CD4-positive, alpha-beta T cell treated with Interleukin-1 beta for 1 hour (primary cell): ENCODE measurements around the gene MKLN1.
A peak's percentile ranks its signal among the peaks of the same experiment; 100 is the strongest.
"Not testable (repeated sequence)": the region's sequence is repeated elsewhere in the genome, so short reads cannot be mapped to it uniquely, and the experiment has no call there.

Source experiments
- DNase-seq, 2 donors: peaks; one replicate each; pipeline ENCODE4 v3.0.0-alpha.2; 2020 to 2022

Gene MKLN1

GRCh38 chr7:131320603-131321002, 7.1 kb upstream of the MKLN1 start:
- no peak for DNase-seq

GRCh38 chr7:131321656-131322055, 6.0 kb upstream of the MKLN1 start:
- DNase-seq = no peak

GRCh38 chr7:131322061-131322460, 5.6 kb upstream of the MKLN1 start:
- DNase-seq = no peak

GRCh38 chr7:131322861-131323260, 4.8 kb upstream of the MKLN1 start:
- DNase-seq = no peak

GRCh38 chr7:131325179-131325840, 2.4 kb upstream of the MKLN1 start:
- no peak for DNase-seq

DNA sequence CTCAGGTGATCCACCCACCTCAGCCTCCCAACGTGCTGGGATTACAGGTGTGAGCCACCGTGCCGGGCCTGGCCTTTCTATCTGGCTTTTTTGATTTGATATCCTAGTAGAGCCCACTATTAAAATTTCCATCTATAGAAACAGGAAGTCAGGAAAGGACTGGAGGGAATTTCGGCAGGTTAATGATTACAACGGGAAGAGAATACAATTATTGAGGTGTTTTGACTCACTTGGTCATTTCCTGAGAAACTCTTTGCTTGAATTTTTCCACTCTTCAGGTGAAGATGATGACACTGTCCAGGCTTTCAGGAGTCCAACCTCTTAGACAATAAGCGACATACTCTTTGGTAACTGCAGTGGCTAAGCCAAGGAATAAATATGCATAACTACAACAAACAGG, 1.1 kb upstream of the MKLN1 start:
- no peak for DNase-seq

GRCh38 chr7:131327049-131327625, 539 bp upstream of the MKLN1 start:
- peak in 1 of 2 donors; percentile 33 for DNase-seq

DNA sequence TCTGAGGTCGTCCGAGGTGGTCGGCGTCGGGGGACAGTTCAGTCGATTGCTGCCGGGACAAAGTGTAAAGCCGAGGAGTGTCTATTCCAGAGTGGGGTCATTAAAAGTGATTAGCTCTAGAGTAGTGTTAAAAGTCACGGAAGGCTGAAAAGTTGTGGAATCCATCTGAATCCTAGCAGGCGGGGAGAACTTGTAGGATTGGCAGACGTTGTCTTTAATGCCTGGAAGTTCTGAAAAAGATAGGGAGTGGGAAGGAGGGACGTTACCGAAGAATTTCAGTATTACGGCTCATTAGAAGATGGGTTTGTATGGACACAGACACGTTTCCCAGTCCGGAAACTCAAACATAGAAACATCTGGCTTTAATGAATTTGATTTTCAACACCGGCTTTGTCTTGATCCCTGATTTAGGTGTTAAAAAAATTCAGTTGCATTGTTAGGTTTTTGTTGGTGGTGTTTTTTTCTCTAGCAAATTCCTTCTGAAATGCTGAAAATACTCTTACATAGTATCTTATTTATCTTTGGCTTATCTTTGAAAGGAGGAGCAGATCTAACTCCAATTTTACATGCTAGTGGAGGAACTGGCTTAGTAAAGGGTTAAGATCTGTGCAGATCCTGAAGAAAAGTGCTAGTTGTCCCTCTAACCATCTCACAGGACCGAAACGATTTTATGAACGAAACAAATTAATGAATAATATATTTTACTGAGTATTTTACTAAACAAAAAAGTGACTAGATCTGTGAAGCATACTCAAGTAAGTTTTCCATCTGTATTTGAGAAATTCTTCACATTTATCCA, 900 bp downstream of the MKLN1 start:
- no peak for DNase-seq

GRCh38 chr7:131329176-131329570, 1.5 kb downstream of the MKLN1 start:
- DNase-seq = no peak

DNA sequence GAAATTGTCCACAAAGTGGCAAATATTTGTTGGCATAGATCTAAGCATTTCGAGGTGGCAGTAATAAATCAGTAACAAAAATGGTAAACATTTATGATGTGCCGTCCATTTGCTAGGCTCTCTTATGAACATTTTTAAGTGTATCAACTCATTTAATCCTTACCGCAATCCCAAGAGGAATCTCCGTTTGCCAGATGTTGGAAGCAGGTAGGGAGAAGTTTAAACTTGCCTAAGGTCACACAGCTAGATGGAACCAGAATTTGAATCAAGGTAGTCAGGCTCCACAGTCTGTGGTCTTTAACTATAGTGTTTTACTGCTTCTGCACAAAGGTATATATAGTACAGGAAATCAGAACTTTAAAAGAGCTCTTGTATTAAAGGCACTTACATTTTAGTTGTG, 2.6 kb downstream of the MKLN1 start:
- DNase-seq = no peak

DNA sequence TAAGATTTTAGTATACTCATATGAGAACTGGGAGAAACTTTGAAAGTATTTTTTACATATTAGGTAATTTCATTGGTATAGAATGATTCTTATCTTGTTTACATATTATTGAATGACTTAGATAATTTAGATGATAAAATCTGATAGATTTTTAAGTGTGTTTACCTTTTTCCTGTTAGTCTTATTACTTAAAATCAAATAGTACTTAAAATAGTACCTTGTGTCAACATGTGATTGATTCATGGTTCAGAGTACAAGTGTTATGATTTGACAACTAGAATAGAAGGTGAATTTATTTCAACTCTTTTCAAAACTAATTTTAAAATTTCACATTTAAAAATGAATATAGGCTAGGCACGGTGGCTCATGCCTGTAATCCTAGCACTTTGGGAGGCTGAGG, 4.1 kb downstream of the MKLN1 start:
- DNase-seq = no peak

DNA sequence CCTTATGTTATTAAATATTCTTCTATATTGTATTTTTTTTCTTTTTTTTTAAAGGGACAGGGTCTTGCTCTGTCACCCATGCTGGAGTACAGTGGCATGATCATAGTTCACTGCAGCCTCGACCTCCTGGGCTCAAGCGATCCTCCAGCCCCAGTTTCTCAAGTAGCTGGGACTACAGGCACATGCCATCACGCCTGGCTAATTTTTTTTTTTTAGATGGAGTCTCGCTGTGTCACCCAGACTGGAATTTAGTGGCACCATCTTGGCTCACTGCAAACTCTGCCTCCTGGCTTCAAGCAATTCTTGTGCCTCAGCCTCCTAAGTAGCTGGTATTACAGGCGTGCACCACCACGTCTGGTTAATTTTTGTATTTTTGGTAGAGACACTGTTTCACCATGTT, 5.1 kb downstream of the MKLN1 start:
- not testable (repeated sequence) for DNase-seq

GRCh38 chr7:131335639-131336381, 8.1 kb downstream of the MKLN1 start:
- DNase-seq = no peak

GRCh38 chr7:131336956-131337355, 9.3 kb downstream of the MKLN1 start:
- DNase-seq = peak in 1 of 2 donors; percentile 11

DNA sequence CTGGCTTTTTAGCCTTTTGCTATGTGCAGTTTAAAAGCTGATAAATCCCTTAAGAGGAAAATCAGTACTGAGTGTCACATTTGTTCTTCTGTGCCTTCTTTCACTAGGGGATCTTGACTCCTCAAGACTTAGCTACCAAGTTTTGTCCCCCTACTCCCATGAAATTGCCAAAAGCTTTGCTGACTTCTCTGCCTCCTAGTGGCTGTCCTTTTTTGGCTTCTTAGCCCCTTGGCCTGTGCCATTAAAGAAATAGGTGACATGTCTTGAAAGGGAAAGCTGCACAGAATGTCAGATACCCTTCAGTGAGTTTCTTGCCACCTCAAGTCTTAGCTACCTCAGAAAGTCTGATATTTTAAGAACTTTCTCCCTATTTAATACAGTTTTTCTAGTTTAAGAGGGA, 10.5 kb downstream of the MKLN1 start:
- no peak for DNase-seq

DNA sequence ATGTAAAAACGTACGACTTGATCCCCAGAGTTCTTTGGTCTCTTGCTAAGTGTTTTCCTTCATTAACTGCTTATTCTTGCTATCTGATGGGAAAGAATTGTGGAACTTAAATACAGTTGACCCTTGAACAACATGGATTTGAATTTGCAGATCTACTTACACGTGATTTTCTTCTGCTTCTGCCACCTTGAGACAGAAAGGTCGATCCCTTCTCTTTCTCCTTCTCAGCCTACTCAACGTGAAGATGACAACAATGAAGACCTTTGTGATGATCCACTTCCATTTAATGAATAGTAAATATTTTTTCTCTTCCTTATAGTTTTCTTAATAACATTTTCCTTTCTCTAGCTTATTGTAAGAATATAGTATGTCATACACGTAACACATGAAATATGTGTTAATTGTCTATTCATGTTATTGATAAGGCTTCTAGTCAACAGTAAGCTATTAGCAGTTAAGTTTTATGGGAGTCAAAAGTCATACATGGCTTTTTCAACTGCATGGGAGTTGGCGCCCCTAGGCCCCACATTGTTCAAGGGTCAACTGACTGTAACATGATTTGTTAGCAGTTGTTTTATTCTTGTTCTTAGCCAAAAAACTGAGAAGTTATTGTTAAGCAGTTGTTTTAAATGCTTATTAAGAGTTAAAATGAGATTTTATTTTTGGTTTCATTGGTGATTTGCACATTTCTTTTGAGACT, 11.2 kb downstream of the MKLN1 start:
- DNase-seq = no peak

DNA sequence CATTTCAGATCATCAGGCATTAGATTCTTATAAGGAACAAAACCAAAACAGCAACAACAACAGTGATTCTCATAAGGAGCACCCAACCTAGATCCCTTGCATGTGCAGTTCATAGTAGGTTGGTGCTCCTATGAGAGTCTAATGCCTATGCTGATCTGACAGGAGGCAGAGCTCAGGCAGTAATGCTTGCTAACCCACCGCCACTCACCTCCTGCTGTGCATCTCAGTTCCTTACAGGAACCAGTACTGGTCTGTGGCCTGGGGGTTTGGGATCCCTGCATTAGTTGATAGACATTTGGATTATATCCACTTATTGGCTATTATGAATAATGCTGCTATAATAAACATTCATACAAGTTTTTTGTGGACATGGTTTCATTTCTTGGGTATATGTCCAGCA, 14.0 kb downstream of the MKLN1 start:
- DNase-seq = no peak

DNA sequence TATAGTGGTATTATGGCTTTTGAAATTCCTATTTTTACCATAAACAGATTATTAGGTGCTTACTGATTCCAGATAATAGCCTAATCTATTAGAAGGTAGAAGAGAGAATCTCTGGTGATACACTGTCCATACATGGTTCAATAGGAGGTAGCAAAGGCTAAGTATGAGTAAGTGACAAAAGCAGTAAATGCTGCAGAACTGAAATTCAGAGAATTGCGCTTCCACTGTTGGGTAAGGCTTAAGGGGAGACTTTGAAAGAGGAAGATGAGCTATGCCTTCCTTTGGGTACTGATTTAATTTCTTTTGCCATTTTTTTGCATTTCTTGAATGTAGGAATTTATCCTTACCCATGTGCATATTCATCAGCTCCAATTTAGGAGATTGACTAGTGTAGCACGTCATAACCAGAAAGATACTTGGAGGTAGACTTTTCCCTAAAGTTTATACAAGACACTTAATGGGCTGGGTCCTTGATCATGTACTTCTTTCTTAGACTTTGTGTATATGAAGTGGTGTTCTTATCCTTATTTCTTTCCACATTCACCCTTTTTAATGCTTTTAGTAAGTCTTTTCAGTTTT, 15.3 kb downstream of the MKLN1 start:
- DNase-seq = no peak

DNA sequence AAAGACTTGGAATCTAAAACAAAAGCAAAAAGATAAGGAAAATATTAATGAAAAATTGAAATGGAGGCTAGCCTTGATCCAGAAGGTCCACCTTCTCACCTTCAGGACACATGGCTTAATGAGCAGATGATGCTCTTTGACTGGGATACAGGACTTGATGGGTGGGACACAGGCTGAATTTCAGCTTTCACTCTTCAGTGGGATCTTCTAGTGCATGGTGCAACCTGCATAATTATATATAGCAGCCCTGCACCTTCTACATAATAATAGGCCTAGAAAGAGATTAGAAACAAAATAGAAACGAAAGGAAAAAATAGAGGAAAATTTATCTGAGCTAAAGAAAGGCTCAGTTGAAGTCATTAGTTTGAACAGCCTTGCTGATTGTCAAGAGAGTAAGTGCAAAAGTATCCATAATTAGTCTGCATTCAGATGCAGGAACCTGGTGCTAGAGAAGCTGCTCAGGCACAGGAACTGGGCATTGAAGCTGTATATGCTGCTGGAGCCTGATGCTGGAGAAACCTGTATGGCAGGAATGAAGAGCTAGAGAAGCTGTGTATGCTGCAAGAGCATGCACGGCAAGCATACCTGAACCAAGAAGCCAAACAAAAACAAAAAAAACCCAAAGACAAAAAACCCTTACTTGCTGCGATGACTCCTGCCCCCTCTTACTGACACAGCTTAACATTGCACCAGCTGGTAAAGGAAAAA, 19.4 kb downstream of the MKLN1 start:
- DNase-seq = no peak

DNA sequence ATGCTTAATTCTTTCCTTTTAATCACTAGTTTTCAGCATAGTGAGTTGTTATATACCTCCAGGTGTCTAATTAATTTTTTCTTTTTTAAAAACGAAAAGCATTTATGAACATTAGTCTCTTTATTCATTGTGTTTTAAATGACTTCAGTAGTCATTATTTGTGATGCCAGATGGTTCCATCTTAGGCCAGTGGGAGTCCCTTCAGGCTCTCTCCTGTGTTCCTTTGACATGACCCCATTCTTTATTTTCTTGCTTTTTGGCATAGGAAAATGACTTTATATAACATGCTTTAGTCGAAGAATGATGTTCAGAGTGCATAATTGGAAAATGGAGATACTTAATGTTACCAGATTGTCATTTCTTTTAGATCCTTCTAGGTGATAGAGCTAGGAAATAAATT, 24.4 kb downstream of the MKLN1 start:
- DNase-seq = no peak

DNA sequence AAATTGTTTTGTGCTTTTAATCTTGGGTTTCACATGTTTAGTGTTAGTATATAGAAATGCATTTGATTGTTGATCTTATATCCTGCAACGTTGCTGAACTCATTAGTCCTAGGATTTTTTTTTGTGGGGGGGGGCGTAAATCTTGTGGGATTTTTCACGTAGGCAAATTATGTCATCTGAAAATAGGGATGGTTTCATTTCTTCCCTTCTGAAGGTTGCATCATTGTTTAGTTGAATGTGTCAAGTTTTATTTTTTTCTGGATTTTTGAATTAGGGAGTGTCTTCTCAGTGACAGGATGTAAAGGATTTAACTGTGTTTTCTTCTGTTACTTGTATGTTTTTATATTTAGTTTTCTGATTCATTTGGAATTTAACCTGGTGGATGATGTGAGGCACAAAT, 26.7 kb downstream of the MKLN1 start:
- no peak for DNase-seq
